ENCODE results near the gene APOL3. TPM values are rescaled to one million over a fixed set of nuclear protein-coding genes. Genes with fewer than 3 reads are reported as not detected.
"Not testable (repeated sequence)": the region's sequence is repeated elsewhere in the genome, so short reads cannot be mapped to it uniquely, and the experiment has no call there.

Gene APOL3
- polyA plus RNA-seq, 4 donors: 12.7 to 17.4 (median 14.9) TPM

DNA sequence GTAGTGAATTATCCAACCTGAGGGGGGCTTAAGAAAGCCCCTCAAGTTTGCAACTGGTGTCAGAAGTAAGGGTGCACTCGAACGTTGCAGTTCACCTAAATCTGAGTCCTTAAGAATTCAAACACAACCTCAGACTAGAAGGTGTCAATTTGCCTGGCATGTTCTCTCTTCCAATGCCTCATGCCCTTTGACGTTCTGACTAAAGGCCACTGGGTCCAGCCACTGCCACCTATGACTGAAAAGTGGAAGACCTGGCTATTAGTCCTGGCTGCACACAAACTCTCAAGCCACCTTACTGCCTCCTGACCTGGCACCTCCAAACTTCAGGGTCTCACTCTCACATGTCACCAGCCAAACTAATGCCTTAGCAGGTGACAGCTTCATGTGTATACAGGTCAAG, 33.0 kb upstream of the APOL3 start:
- no peak for DNase-seq (ENCODE audit: low read depth in 4 of 4, low spot score in 2 of 4)

- no peak for DNase-seq (ENCODE audit: low read depth in 4 of 4, low spot score in 2 of 4)
Observed at GRCh38 chr22:36193171-36193570, 32.6 kb upstream of the APOL3 start.

DNA sequence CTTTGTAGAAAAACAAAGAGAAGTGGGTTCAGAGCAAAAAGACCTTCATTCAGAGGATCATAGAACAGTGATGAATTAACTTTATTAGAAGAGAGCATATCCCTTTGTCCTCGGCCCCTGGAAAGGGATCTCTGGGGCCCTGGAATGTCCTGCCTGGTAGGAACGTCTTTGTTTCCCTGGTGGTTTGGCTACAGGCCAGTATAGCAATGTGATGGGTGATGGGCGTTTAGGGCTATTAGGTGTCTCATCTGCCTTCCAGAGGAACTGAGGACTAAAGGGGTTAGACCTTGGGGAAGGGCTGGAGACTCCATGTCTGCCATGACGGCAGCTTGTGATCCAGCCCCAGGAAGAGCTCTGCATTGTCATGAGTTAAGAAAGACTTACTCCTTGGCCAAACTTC, 32.0 kb upstream of the APOL3 start:
- no peak for DNase-seq (ENCODE audit: low read depth in 4 of 4, low spot score in 2 of 4)

DNA sequence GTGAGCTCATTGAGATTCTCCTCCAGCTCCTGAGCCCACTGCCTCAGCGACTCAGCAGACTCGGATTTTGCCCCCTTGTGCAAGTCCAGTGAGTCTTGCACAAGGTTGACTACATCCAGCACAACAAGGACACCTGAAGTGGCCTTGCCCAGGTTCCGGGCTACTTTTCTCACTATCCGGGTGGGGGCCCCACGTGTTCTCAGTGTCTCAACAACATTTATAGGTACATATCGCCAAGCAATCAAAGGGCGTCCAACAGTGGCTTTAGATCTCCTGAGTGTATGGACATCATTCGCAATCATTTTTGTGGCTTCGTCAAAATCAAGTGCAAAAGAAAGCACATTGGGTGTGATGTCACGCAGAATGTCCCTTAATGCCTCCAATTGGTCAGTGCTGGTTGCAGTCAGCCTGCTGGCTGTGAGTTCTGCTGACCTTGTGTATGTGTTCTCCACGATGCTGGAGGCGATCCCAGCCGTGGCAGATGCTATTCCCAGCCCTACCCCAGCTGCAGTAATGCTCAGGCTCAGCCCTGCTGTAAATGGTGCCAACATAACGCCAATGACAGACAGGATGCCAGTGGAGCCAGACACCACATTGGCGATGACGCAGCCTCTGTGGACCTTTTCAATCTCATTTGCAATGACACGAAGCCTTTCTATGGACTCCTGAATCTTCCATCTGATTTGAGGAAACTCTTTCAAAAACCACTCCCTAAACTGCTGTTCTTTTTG, 30.7 kb upstream of the APOL3 start:
- DNase-seq (ENCODE audit: low read depth in 4 of 4, low spot score in 2 of 4): no peak

- not testable (repeated sequence) for DNase-seq (ENCODE audit: low read depth in 4 of 4, low spot score in 2 of 4)
Observed at GRCh38 chr22:36187862-36188261, 27.3 kb upstream of the APOL3 start.

DNA sequence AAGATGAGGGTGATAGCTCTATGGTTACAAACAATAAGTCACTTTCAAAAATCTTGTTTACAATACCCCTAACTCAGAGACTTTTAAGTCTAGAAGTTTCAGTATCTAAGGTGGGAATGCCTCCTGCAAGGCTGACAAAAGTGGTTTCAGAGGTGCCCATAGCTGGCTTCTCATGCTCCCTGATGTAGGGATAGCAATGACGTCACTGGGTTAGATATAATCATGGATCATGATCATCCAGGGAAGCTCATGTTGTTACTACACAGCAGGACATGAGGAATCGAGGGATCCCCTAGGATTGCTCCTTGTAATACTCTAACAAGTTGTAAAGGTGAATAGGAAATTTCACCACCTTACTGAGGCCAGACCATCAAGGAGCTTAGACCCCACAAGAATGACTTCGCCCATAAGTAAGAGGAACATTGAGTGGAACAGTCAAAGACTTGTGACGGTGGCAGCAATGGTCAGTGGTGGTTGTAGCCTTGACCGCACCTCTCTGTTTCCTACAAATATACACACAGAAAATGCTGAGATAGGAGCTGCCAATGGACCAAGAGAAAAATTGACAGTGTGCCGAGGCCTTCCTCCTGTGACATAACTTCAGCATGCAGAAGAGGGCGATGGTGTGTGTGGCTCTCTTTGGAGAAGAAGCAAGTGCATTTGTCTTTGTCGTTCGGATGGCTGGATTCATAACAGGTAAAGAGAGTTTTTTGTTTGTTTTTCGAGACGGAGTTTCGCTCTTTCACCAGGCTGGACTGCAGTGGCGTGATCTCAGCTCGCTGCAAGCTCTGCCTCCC, 25.5 kb upstream of the APOL3 start:
- no peak for DNase-seq (ENCODE audit: low read depth in 4 of 4, low spot score in 2 of 4)

GRCh38 chr22:36184433-36185025, 24.0 kb upstream of the APOL3 start:
- DNase-seq (ENCODE audit: low read depth in 4 of 4, low spot score in 2 of 4): no peak

GRCh38 chr22:36183446-36183845, 22.9 kb upstream of the APOL3 start:
- DNase-seq (ENCODE audit: low read depth in 4 of 4, low spot score in 2 of 4): no peak

- DNase-seq (ENCODE audit: low read depth in 4 of 4, low spot score in 2 of 4): no peak
Observed at GRCh38 chr22:36182857-36183256, 22.3 kb upstream of the APOL3 start.

- no peak for DNase-seq (ENCODE audit: low read depth in 4 of 4, low spot score in 2 of 4)
Observed at GRCh38 chr22:36182056-36182455, 21.5 kb upstream of the APOL3 start.

DNA sequence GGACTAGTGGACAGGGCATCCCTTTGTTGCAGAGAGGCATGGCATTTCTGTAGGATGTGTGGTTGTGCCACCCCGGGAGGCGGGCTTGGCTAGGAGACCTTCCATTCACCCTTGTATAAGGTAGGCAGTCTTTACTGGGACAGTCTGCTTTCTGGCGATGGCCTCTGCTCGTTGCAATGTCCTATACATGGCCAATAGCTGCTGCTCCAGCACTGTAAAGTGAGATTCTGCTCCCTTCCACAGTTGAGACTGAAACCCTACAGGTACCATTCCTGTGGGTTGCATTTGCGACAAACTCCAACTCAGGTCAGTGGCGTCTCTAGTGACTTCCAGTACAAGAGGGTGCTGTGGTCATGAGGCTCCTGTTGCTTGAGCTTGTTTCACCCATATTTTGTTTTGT, 20.4 kb upstream of the APOL3 start:
- DNase-seq (ENCODE audit: low read depth in 4 of 4, low spot score in 2 of 4): no peak

DNA sequence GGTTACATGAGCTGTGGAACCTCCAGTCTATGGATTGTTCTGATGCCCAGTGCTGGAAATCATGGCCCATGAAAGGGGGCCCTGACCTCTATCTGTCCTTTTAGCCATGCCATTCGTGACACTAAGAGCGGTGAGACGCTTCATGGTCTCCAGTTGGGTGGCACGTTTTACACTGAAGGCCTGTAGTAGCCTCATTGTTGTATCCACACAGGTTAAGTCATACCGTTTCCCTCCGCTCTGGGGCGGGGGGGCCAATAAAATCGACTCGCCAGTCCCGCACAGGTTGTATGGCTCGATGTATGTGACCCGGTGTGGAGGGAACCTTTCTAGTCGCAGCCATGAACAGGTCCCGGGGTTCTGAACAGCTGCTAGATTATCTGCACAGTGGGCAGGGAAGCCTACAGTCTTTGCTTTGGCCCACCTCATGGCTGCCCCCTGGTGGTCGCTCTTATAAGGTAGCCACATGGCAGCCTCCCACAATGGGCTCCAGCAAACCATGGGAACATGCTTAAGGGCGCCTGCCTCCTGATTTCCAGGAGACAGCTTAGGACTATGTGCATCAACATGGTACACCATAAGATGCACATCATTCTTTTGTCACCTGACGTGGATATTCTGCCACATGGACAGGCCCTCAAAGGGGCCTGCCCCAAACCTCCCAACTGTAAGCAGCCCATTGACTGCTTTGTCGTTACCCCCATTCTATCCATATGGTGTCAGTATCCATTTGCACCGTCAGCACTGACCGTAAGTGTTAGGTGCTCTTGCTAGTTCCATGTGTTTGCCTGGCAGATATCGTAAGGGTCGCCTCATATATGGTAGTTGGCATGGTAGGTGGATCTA, 19.7 kb upstream of the APOL3 start:
- DNase-seq (ENCODE audit: low read depth in 4 of 4, low spot score in 2 of 4): peak in 1 of 4 donors; percentile 50

DNA sequence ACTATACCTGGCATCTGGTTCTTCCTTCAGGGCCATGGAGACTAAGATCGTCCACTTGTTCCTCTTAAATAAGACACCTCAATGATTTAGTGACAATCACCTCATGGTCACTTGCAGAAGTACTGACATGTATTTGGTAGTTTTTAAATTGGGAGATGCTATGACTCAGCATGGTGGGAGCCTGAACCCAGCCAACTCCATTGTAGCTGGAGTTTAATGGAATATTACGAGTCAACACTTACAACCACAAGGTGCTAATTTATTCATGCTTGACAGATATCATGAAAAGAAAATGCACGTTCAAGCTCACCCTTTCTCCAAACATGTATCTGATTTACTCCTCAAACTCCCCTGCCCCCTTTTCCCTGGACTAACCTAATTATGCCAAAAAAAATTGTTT, 16.6 kb upstream of the APOL3 start:
- no peak for DNase-seq (ENCODE audit: low read depth in 4 of 4, low spot score in 2 of 4)

- no peak for DNase-seq (ENCODE audit: low read depth in 4 of 4, low spot score in 2 of 4)
Observed at GRCh38 chr22:36175892-36176291, 15.3 kb upstream of the APOL3 start.

DNA sequence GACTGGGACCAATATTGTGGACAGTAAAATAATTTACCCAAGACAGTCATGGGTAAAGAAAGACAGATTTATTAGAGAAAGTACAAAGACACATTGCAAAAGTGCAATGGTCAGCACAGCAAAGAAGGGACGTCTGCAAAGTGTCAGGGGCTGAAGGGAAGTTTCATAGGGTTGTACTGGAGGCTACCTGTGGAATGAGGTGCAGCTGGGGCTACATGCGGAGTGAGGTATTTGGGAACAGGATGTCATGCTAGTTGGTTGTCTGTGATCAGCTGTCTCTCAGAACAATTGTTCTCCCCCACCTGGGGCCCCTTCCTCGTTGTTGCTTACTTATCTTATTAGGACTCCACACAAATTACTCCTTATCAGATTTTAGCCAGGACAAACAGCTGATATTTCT, 11.4 kb upstream of the APOL3 start:
- DNase-seq (ENCODE audit: low read depth in 4 of 4, low spot score in 2 of 4): no peak

- no peak for DNase-seq (ENCODE audit: low read depth in 4 of 4, low spot score in 2 of 4)
Observed at GRCh38 chr22:36166518-36167220, 6.1 kb upstream of the APOL3 start.

GRCh38 chr22:36166086-36166485, 5.5 kb upstream of the APOL3 start:
- no peak for DNase-seq (ENCODE audit: low read depth in 4 of 4, low spot score in 2 of 4)

GRCh38 chr22:36165141-36165540, 4.6 kb upstream of the APOL3 start:
- no peak for DNase-seq (ENCODE audit: low read depth in 4 of 4, low spot score in 2 of 4)

DNA sequence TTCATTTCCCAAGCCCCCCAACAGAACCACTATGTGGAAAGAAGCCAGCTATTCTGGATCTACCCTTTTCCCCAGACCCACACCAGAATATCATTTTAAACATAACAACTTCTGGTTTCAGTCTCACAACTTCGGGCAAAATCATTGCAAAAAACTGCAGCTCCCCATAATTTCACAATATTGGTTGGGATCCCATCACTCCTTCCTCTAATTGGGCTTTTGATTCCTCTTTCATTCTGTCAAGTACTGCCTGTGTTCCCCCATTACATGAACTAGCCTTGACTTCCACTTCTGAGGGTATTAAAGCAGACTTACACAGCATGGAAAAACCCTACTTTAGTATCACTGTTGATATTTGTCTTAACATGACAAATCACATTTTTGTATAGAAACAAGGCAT, 4.1 kb upstream of the APOL3 start:
- no peak for DNase-seq (ENCODE audit: low read depth in 4 of 4, low spot score in 2 of 4)

DNA sequence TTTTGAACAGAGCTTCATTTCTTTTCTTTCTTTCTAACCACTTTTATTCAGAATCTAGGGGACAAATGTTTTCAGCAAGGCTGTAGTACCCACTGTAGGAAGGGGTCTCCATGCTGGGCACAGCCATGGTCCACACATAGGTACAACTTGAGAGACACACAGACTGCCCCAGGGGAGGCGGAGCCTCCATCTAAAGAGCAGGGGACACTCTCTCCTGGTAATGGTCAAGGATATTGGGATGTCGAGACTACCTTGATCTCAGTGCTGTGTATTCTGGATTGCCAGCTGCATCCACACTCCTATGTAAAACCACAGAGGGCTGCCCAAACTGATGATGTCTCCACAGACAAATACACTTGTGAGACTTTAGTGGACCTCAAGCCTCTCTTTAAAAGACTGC, 2.9 kb upstream of the APOL3 start:
- DNase-seq (ENCODE audit: low read depth in 4 of 4, low spot score in 2 of 4): no peak
